ENCODE data around the gene DHX16. TPM values are rescaled to one million over a fixed set of nuclear protein-coding genes. Genes with fewer than 3 reads are reported as not detected.
"Not testable (repeated sequence)": the region's sequence is repeated elsewhere in the genome, so short reads cannot be mapped to it uniquely, and the experiment has no call there.

DHX16 gene
- total RNA-seq = 27.4 TPM
- long read RNA-seq, transcript DHX16-202 (20 exons, 3,445 nt) = major isoform, 19 of 36 reads
- long read RNA-seq, partial matches to known transcripts = 7 of 36 reads
- long read RNA-seq, other reads (novel, unspliced or antisense) = 10 of 36 reads

GRCh38 chr6:30672445-30673253, at the start of gene DHX16:
Gene DHX16 (minus strand): TSS chr6:30673006. CDS start chr6:30672841, 165 bp downstream.
- H3K27ac ChIP-seq = peak within 1 kb of the TSS; percentile 68
- peak; percentile 96 for DNase-seq
- H3K4me3 ChIP-seq = peak within 1 kb of the TSS; percentile 95
- H3K9me3 ChIP-seq = no peaks in the 10 kb centered on the region
- peaks cover 53% of the 10 kb centered on the region for H3K36me3 ChIP-seq
- H3K4me1 ChIP-seq = peaks cover 16% of the 10 kb centered on the region
- no peaks in the 10 kb centered on the region for H3K27me3 ChIP-seq
- intact Hi-C loops (cut with DNase I) = no loop called here
- peak; percentile 89 for TF ChIP-seq CTCF (IDR thresholded peaks at IDR 0.05)
- peak; percentile 97 for ATAC-seq

DNA sequence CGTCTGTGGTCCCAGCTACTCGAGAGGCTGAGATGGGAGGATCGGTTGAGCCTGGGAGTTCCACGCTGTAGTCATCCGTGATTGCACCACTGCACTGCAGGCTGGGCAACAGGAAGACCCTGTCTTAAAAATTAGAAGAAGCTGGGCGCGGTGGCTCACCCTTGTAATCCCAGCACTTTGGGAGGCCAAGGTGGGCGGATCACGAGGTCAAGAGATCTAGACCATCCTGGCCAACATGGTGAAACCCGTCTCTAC, 49.1 kb upstream of the DHX16 start:
- intact Hi-C loops (cut with DNase I) = loop anchor here (2.0 kb wide), 1 partner anchor 43 kb away; no protein-coding TSS in a partner anchor
- peaks cover 32% of the 10 kb centered on the region for H3K4me1 ChIP-seq
- DNase-seq = peak; percentile 74
- peaks cover 47% of the 10 kb centered on the region for H3K36me3 ChIP-seq
- peak overlapping the region; percentile 93 for H3K27ac ChIP-seq
- not testable (repeated sequence) for H3K9me3 ChIP-seq, H3K27me3 ChIP-seq, ATAC-seq
- peak overlapping the region; percentile 75 for H3K4me3 ChIP-seq

- Histone ChIP-seq H3K27me3 (no peaks in the 10 kb centered on the region), H3K27ac (peak overlapping the region; percentile 93), H3K4me1 (peaks cover 36% of the 10 kb centered on the region), H3K4me3 (peak overlapping the region; percentile 75), H3K36me3 (peaks cover 42% of the 10 kb centered on the region), H3K9me3 (no peaks in the 10 kb centered on the region)
- peak; percentile 78 for ATAC-seq
- intact Hi-C loops (cut with DNase I) = loop anchor here (2.0 kb wide), 1 partner anchor 43 kb away; no protein-coding TSS in a partner anchor
- peak; percentile 46 for TF ChIP-seq CTCF (IDR thresholded peaks at IDR 0.05)
- DNase-seq = peak; percentile 96
These were observed 48.6 kb upstream of the DHX16 start for GRCh38 chr6:30721198-30722024.

DNA sequence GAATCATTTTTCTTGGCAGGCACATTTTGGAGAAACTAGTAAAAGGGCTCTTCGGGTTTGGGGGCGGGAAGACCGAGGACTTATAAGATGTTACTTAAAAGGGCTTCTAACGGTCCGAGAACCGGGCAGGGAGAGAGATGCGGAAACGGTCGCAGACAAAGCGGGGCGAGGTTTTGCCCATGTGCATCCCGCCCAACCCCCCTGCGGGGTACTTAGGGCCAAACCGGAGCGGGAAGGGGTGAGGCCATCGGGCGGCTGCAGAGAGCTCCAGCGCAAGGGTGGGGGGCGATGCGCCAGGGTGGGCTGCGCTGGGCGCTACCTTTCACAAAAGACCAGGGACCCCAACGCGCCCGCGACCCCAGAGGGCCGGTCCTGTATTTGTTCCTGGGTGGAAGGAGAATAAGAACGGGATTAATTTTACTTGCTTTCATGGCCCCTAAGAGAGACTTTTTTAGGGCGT, 48.0 kb upstream of the DHX16 start:
- Histone ChIP-seq H3K4me3 (peak overlapping the region; percentile 75), H3K4me1 (peaks cover 42% of the 10 kb centered on the region), H3K36me3 (peaks cover 35% of the 10 kb centered on the region), H3K27me3 (no peaks in the 10 kb centered on the region), H3K27ac (peak overlapping the region; percentile 93), H3K9me3 (no peaks in the 10 kb centered on the region)
- DNase-seq = peak; percentile 88
- intact Hi-C loops (cut with DNase I) = no loop called here
- ATAC-seq = peak; percentile 2
- TF ChIP-seq CTCF (IDR thresholded peaks at IDR 0.05) = no peak

- peak; percentile 98 for DNase-seq
- peak within 1 kb of the TSS; percentile 75 for H3K4me3 ChIP-seq
- H3K4me1 ChIP-seq = peaks cover 42% of the 10 kb centered on the region
- ATAC-seq = peak; percentile 82
- intact Hi-C loops (cut with DNase I) = no loop called here
- peaks cover 28% of the 10 kb centered on the region for H3K36me3 ChIP-seq
- H3K27me3 ChIP-seq = no peaks in the 10 kb centered on the region
- no peak for TF ChIP-seq CTCF (IDR thresholded peaks at IDR 0.05)
- H3K27ac ChIP-seq = peak within 1 kb of the TSS; percentile 93
- no peaks in the 10 kb centered on the region for H3K9me3 ChIP-seq
These were observed 47.3 kb upstream of the DHX16 start, which contains the start of gene TUBB for GRCh38 chr6:30719791-30720737. Gene TUBB (plus strand): TSS chr6:30720352. CDS start chr6:30720507, 155 bp downstream.

Measured in upper lobe of right lung (tissue), 1 donor.